GM12878 (cell line): ENCODE data around the gene USF1. TPM values are rescaled to one million over a fixed set of nuclear protein-coding genes. Genes with fewer than 3 reads are reported as not detected.

Experiments used
- ATAC-seq: fragments of 200-7000 bp; cut with Tn5 transposase; 3 replicates; pipeline ENCODE4 v1.9.1; 2020; ENCODE audit warnings: mild to moderate bottlenecking, moderate library complexity
- BruUV-seq: library from RNA; stranded (reverse); fragments of 400-500 nt; replicated peaks from 2 replicates; lab custom pipeline; 2021; lab: Mats Ljungman, UMichigan
- CTCF ChIA-PET: fragments of 300-600 bp; sonication (Branson Sonifier 250); formaldehyde crosslinking; extraction: SDS; loops from one replicate; lab custom pipeline; 2021; ENCODE audit warnings: inconsistent platforms; lab: Yijun Ruan, JAX
- POLR2A ChIA-PET: fragments of 350-600 bp; formaldehyde crosslinking; extraction: SDS; loops from one replicate; lab custom pipeline; 2021; ENCODE audit warnings: inconsistent platforms; lab: Charles Lee
- RAD21 ChIA-PET: fragments of 300-600 bp; sonication (Branson Sonifier 250); formaldehyde crosslinking; loops from one replicate; lab custom pipeline; 2023; ENCODE audit warnings: antibody characterized with exemption; ENCODE audit not compliant: unreplicated experiment; lab: Charles Lee
- SMC1A ChIA-PET: fragments of 300-600 bp; sonication (Branson Sonifier 250); formaldehyde crosslinking; loops from one replicate; lab custom pipeline; 2023; ENCODE audit not compliant: unreplicated experiment, uncharacterized antibody; lab: Charles Lee
- DNase-seq: peaks from one replicate; pipeline ENCODE4 v3.0.0-alpha.2; 2011; ENCODE audit warnings: low read depth, low spot score
- FAIRE-seq: peaks from 3 replicates; lab custom pipeline; 2011; peaks lifted over from hg19 to GRCh38; lab: Jason Lieb, UNC
- H2AFZ ChIP-seq: 2 replicates; pipeline ENCODE4 v1.6.0; 2011; ENCODE audit warnings: low read depth, low read length, control low read depth; ENCODE audit not compliant: control insufficient read depth
- H3K27ac ChIP-seq: 2 replicates; pipeline ENCODE4 v1.5.1; 2011; ENCODE audit warnings: control low read depth; ENCODE audit not compliant: control insufficient read depth, insufficient read depth
- H3K27me3 ChIP-seq, 2 experiments: replicated peaks in 1 of 2; 2 replicates each; pipeline versions ENCODE4 v1.6.0 to v1.6.1; 2011; ENCODE audit warnings: low read length in 1 of 2; ENCODE audit not compliant: control insufficient read depth in 2 of 2, insufficient read depth in 2 of 2
- H3K36me3 ChIP-seq, 2 experiments: 2 replicates each; pipeline ENCODE4 v1.5.1; 2011; ENCODE audit warnings: low read length in 1 of 2; ENCODE audit not compliant: control insufficient read depth in 2 of 2, insufficient read depth in 2 of 2
- H3K4me1 ChIP-seq: 2 replicates; pipeline ENCODE4 v1.6.1; 2011; ENCODE audit warnings: mild to moderate bottlenecking, low read length, moderate library complexity, mixed read lengths; ENCODE audit not compliant: control insufficient read depth, insufficient read depth
- H3K4me2 ChIP-seq: 2 replicates; pipeline ENCODE4 v1.6.0; 2011; ENCODE audit warnings: control low read depth; ENCODE audit not compliant: control insufficient read depth, insufficient read depth
- H3K4me3 ChIP-seq: fragments of 200-600 bp; sonication (generic); 2 replicates; pipeline ENCODE4 v1.5.1; 2016
- H3K79me2 ChIP-seq: 2 replicates; pipeline ENCODE4 v1.6.0; 2011; ENCODE audit warnings: low read length; ENCODE audit not compliant: control insufficient read depth, insufficient read depth
- H3K9ac ChIP-seq: 2 replicates; pipeline ENCODE4 v1.8.0; 2011; ENCODE audit warnings: low read length, control low read depth, mixed read lengths; ENCODE audit not compliant: control insufficient read depth, insufficient read depth
- H3K9me3 ChIP-seq: replicated peaks from 3 replicates; pipeline ENCODE4 v1.5.1; 2011; ENCODE audit warnings: mild to moderate bottlenecking, low read length; ENCODE audit not compliant: control insufficient read depth, insufficient read depth
- H4K20me1 ChIP-seq: 2 replicates; pipeline ENCODE4 v1.6.0; 2011; ENCODE audit not compliant: control insufficient read depth, insufficient read depth
- CBX5 ChIP-seq: sonication (generic); IDR thresholded peaks from 2 replicates; pipeline ENCODE4 v1.6.1; 2016; ENCODE audit warnings: low read depth, moderate library complexity, mild to moderate bottlenecking, inconsistent platforms
- CREB1 ChIP-seq: IDR thresholded peaks from 2 replicates; pipeline ENCODE4 v1.6.1; 2012; ENCODE audit warnings: low read depth, mild to moderate bottlenecking, inconsistent platforms
- CREM ChIP-seq: IDR thresholded peaks from 2 replicates; pipeline ENCODE4 v1.6.1; 2014; ENCODE audit warnings: antibody characterized with exemption, low read depth
- DPF2 ChIP-seq: fragments of 450-650 bp; IDR thresholded peaks from 2 replicates; pipeline ENCODE4 v1.6.1; 2017; ENCODE audit warnings: mild to moderate bottlenecking
- HCFC1 ChIP-seq: fragments of 150-350 bp; IDR thresholded peaks from 2 replicates; pipeline ENCODE4 v1.6.1; 2014; ENCODE audit warnings: low read length
- HDGF ChIP-seq: fragments of 450-650 bp; IDR thresholded peaks from 2 replicates; pipeline ENCODE4 v1.6.1; 2016; ENCODE audit warnings: antibody characterized with exemption
- IKZF2 ChIP-seq, 2 experiments: fragments of 450-650 bp; IDR thresholded peaks; 2 replicates each; pipeline ENCODE4 v1.6.1; 2017; ENCODE audit warnings: mild to moderate bottlenecking in 2 of 2, moderate library complexity in 2 of 2
- NR2C2 ChIP-seq: IDR thresholded peaks from 2 replicates; pipeline ENCODE4 v1.6.1; 2011; ENCODE audit warnings: borderline replicate concordance, low read depth; ENCODE audit not compliant: control insufficient read depth, insufficient read length
- PAX8 ChIP-seq: fragments of 450-650 bp; IDR thresholded peaks from 2 replicates; pipeline ENCODE4 v1.6.1; 2017; ENCODE audit warnings: mild to moderate bottlenecking, moderate library complexity
- RAD21 ChIP-seq: IDR thresholded peaks from 2 replicates; pipeline ENCODE4 v1.6.1; 2011; ENCODE audit warnings: mild to moderate bottlenecking, low read depth, low read length, moderate library complexity; ENCODE audit not compliant: insufficient read depth
- RBBP5 ChIP-seq: fragments of 200-600 bp; sonication (generic); conservative IDR thresholded peaks from 2 replicates; pipeline ENCODE4 v1.6.1; 2016
- YY1 ChIP-seq: IDR thresholded peaks from 2 replicates; pipeline ENCODE4 v1.6.1; 2011; ENCODE audit warnings: low read depth, mild to moderate bottlenecking, low read length
- ZNF217 ChIP-seq: fragments of 450-650 bp; IDR thresholded peaks from 2 replicates; pipeline ENCODE4 v1.6.1; 2017; ENCODE audit warnings: antibody characterized with exemption, mild to moderate bottlenecking
- WGBS: methylation state at CpG from one replicate; pipeline ENCODE4 v1.1.6; 2016; ENCODE audit warnings: low lambda C conversion rate; ENCODE audit not compliant: insufficient replicate concordance, insufficient coverage; ENCODE audit errors: missing lambda C conversion rate; 5-methylcytosine and 5-hydroxymethylcytosine counted together
- in situ Hi-C: fragments of 300-500 bp; cut with MboI; formaldehyde crosslinking; loops from 9 replicates; pipeline ENCODE4 v1.14.3; 2018; ENCODE audit warnings: mixed read lengths
- intact Hi-C: fragments of 100-400 bp; cut with micrococcal nuclease; formaldehyde crosslinking; loops from one replicate; pipeline ENCODE4 v1.14.2; 2022; ENCODE audit not compliant: unreplicated experiment
- polyA plus RNA-seq, 11 experiments: library from polyadenylated mRNA; depleted of rRNA in 4 of 11; unstranded in 6 of 11; stranded (reverse) in 5 of 11; fragments of >200 nt; fragmentation: Nextera tagmentation in 4 of 11; fragmentation: Illumina TruSeq in 1 of 11; extraction: Ambion mirVana in 4 of 11; extraction: Trizol in 1 of 11; gene quantifications; 1 replicate in 1 of 11; 2 replicates in 10 of 11; pipeline versions ENCODE4 v1.2.1 to v1.2.3, GENCODE V29; 2011 to 2016; ENCODE audit warnings: inconsistent platforms in 2 of 11, missing spikeins in 2 of 11, low read depth in 1 of 11
- total RNA-seq, 4 experiments: library from RNA; depleted of rRNA in 3 of 4; stranded (reverse); fragments of >200 nt in 3 of 4; fragmentation: Illumina TruSeq in 1 of 4; extraction: Trizol in 1 of 4; gene quantifications; 2 replicates each; pipeline versions ENCODE4 v1.2.1 to v1.2.3, GENCODE V29; 2013 to 2021
- TF ChIP-seq, protein P1 (sequence below): fragments of 450-650 bp; IDR thresholded peaks from 2 replicates; pipeline ENCODE4 v1.6.1; 2018; ENCODE audit warnings: mild to moderate bottlenecking, low read depth, moderate library complexity; ENCODE audit not compliant: partially characterized antibody
- TF ChIP-seq, protein P2 (sequence below): IDR thresholded peaks from 2 replicates; pipeline ENCODE4 v1.6.1; 2012; ENCODE audit warnings: low read depth, low read length, improper control_type of control experiment
- TF ChIP-seq, protein P3 (sequence below): IDR thresholded peaks from 2 replicates; pipeline ENCODE4 v1.6.1; 2012; ENCODE audit warnings: mild to moderate bottlenecking, low read depth, low read length

Gene USF1
- total and polyA plus RNA-seq, 10 of the 15 experiments (the other 5 are each of a cell fraction or from before 2014, with no cell fraction given), result 9.4 to 92.1 (median 53.5) TPM

DNA sequence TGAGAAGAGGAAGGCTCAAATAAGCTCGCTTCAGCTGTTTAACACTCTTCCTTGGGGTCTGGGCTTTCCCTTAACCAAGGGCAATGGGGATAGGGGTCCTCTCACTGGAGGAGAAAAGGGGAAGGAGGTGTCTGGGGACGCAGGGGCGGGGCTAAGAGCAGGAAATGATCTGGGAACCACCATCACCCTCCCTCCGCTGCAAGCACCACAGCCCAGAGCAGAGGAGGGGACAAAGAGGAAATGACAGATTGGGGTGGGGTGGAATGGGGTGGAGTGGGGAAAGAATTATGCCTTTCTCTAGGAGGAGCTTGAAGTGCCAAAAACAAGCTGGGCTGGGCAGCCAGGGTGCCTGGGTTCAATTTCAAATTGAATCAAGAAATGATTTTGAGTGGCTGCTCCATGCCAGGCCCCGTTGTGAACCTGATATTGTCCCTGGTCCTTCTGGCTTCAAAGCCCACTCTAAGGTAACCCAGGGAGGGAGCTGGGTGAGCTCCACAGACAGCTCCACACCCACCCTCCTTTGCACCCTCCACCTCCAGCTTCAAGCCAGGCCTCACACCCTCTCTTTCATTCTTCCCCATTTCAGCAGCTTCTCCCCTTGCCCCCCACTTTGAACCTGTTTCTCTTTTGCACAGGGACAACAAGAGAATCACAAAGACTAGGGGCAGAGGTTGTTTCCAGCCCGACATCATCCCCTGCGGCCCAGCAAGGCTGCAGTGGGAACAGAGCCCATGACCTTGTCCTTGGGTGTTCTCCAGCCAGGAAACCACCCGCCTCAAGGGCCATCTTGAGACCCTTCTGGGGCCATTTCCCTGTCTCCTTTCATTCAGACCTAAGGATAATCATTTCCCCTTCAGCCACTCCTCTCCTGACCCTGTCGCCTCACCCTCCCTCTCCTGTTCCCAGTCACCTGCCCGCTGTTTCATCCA lies 22.8 kb upstream of the USF1 start:
- ChIA-PET CTCF (interaction anchor here (0.8 to 8.6 kb wide), 10 partner anchors 23 to 123 kb away, joined by 3 to 111 read pairs (median 6); partner anchors contain the start of genes KLHDC9, TSTD1 and USF1), SMC1A (interaction anchor here (0.5 to 9.0 kb wide), 19 partner anchors 9 to 271 kb away, joined by 3 to 134 read pairs (median 5); partner anchors contain the start of genes F11R, KLHDC9, NIT1 and PFDN2), POLR2A (interaction anchor here (0.5 to 6.8 kb wide), 21 partner anchors 8 to 272 kb away, joined by 3 to 139 read pairs (median 4); partner anchors contain the start of genes F11R, KLHDC9, LY9 and NIT1), RAD21 (interaction anchor here (0.6 to 7.1 kb wide), 22 partner anchors 23 to 429 kb away, joined by 3 to 107 read pairs (median 4); partner anchors contain the start of genes F11R, KLHDC9, NIT1 and PFDN2)
- Histone ChIP-seq H4K20me1 (peaks cover 11% of the 10 kb centered on the region; the same call in 1 of the 2 replicates), H3K27me3 (no peaks in the 10 kb centered on the region), H3K4me3 (peak overlapping the region; percentile 94), H3K4me1 (peaks cover 20% of the 10 kb centered on the region), H3K9me3 (no peaks in the 10 kb centered on the region), H3K9ac (peak overlapping the region; percentile 98), H3K4me2 (peak overlapping the region; percentile 99), H3K27ac (peak overlapping the region; percentile 98), H3K36me3 (0 out of 4 replicates have a peak, but pooled peaks cover 0 to 9% of the 10 kb centered on the region in 2 experiments), H2AFZ (no peak overlapping the region), H3K79me2 (peaks cover 56% of the 10 kb centered on the region)
- TSS peak; percentile 98 for BruUV-seq
- intact Hi-C loops, result loop anchor here (1.0 to 2.0 kb wide), 3 partner anchors 22 to 76 kb away; no protein-coding TSS in a partner anchor
- in situ Hi-C loops, result no loop called here
- WGBS, result 0% methylated on average over 9 of the region's 10 CpGs
- FAIRE-seq (peak; percentile 95), DNase-seq (peak; percentile 86), ATAC-seq (peak; percentile 81)
- TF ChIP-seq HCFC1, result no peak
- peak; percentile 93 for TF ChIP-seq HDGF
- TF ChIP-seq CREB1, result peak; percentile 72
- no peak for TF ChIP-seq ZNF217
- no peak for TF ChIP-seq PAX8
- TF ChIP-seq DPF2, result peak; percentile 11; the same call in 1 of the 2 replicates
- no peak for TF ChIP-seq CREM
- TF ChIP-seq NR2C2, result no peak
- TF ChIP-seq, protein P1, sequence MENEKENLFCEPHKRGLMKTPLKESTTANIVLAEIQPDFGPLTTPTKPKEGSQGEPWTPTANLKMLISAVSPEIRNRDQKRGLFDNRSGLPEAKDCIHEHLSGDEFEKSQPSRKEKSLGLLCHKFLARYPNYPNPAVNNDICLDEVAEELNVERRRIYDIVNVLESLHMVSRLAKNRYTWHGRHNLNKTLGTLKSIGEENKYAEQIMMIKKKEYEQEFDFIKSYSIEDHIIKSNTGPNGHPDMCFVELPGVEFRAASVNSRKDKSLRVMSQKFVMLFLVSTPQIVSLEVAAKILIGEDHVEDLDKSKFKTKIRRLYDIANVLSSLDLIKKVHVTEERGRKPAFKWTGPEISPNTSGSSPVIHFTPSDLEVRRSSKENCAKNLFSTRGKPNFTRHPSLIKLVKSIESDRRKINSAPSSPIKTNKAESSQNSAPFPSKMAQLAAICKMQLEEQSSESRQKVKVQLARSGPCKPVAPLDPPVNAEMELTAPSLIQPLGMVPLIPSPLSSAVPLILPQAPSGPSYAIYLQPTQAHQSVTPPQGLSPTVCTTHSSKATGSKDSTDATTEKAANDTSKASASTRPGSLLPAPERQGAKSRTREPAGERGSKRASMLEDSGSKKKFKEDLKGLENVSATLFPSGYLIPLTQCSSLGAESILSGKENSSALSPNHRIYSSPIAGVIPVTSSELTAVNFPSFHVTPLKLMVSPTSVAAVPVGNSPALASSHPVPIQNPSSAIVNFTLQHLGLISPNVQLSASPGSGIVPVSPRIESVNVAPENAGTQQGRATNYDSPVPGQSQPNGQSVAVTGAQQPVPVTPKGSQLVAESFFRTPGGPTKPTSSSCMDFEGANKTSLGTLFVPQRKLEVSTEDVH, result no peak
- TF ChIP-seq RAD21, result no peak
- TF ChIP-seq YY1, result peak; percentile 59
- no peak for TF ChIP-seq CBX5
- no peak for TF ChIP-seq RBBP5
- TF ChIP-seq, protein P2, sequence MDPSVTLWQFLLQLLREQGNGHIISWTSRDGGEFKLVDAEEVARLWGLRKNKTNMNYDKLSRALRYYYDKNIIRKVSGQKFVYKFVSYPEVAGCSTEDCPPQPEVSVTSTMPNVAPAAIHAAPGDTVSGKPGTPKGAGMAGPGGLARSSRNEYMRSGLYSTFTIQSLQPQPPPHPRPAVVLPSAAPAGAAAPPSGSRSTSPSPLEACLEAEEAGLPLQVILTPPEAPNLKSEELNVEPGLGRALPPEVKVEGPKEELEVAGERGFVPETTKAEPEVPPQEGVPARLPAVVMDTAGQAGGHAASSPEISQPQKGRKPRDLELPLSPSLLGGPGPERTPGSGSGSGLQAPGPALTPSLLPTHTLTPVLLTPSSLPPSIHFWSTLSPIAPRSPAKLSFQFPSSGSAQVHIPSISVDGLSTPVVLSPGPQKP, result no peak
- TF ChIP-seq, protein P3, sequence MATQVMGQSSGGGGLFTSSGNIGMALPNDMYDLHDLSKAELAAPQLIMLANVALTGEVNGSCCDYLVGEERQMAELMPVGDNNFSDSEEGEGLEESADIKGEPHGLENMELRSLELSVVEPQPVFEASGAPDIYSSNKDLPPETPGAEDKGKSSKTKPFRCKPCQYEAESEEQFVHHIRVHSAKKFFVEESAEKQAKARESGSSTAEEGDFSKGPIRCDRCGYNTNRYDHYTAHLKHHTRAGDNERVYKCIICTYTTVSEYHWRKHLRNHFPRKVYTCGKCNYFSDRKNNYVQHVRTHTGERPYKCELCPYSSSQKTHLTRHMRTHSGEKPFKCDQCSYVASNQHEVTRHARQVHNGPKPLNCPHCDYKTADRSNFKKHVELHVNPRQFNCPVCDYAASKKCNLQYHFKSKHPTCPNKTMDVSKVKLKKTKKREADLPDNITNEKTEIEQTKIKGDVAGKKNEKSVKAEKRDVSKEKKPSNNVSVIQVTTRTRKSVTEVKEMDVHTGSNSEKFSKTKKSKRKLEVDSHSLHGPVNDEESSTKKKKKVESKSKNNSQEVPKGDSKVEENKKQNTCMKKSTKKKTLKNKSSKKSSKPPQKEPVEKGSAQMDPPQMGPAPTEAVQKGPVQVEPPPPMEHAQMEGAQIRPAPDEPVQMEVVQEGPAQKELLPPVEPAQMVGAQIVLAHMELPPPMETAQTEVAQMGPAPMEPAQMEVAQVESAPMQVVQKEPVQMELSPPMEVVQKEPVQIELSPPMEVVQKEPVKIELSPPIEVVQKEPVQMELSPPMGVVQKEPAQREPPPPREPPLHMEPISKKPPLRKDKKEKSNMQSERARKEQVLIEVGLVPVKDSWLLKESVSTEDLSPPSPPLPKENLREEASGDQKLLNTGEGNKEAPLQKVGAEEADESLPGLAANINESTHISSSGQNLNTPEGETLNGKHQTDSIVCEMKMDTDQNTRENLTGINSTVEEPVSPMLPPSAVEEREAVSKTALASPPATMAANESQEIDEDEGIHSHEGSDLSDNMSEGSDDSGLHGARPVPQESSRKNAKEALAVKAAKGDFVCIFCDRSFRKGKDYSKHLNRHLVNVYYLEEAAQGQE, result no peak
- peak; percentile 49 to 71; a peak in 3 of 4 replicates for TF ChIP-seq IKZF2 (IDR thresholded peaks at IDR 0.05)
